ENCODE data around the gene NAA38. TPM values are rescaled to one million over a fixed set of nuclear protein-coding genes. Genes with fewer than 3 reads are reported as not detected.

Gene NAA38, protein sequence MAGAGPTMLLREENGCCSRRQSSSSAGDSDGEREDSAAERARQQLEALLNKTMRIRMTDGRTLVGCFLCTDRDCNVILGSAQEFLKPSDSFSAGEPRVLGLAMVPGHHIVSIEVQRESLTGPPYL
- 10 to 100 TPM; 27.2 to 43.0 (median 30.8) TPM for total RNA-seq
- long read RNA-seq, transcript NAA38-205 (3 exons, 852 nt), result minor isoform, 20 of 66 reads
- long read RNA-seq, transcript NAA38-206 (2 exons, 424 nt), result minor isoform, 9 of 66 reads
- long read RNA-seq, transcript NAA38-201 (2 exons, 999 nt), result major isoform, 36 of 66 reads
- long read RNA-seq, partial matches to known transcripts, result 0 of 66 reads
- long read RNA-seq, other reads (novel, unspliced or antisense), result 0 of 66 reads

DNA sequence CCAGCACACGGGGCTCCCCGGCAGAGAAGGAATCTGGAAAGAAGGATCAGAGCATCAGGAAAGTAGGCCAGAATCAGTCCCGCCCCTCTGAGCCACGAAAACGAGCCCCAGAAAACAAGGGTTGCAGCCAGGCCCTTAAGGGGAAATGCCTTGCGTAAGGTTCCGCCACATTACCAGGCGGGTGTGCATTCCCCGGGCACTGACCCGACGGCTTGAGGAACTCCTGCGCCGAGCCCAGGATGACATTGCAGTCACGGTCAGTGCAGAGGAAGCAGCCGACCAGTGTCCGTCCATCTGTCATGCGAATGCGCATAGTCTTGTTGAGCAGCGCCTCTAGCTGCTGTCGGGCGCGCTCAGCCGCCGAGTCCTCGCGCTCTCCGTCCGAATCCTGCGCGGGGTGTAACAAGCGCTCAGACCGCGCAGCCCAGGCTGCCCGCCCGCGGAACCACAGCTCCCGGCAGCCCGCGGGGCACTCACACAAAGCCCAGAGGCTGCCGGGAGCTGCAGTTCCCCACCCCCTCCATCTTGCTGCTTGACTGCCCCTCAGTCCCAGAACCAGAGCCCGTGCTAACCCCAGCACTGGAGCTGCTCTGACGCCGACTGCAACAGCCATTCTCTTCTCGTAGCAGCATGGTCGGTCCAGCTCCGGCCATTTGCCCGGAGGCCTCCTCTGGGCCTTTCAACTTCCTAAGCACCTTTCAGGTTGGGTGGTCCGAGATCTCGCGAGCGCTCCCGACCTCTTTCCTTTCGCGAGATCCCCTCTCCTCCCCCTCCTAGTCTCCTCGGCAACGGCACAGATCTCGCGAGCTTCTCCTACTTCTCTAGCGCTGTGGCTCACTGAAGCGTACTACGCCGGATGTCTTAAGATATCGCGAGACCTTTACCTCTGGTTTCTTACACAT, at the start of gene NAA38:
Gene NAA38, minus strand, starts transcription at position 749 of the 902 bp plus-strand sequence. Its CDS starts 96 bp downstream, at position 653.
- H3K36me3 ChIP-seq, result peaks cover 0 to 20% (median 7%) of the 10 kb centered on the region in 4 donors
- intact Hi-C loops (cut with DNase I), result no loop called here
- peak; percentile 96 to 98 (median 97) for DNase-seq
- H3K27ac ChIP-seq, result peak within 1 kb of the TSS; percentile 73 to 84 (median 84)
- H3K4me3 ChIP-seq, result peak within 1 kb of the TSS; percentile 72 to 97 (median 86)
- peak; percentile 70 for TF ChIP-seq POLR2A (IDR thresholded peaks at IDR 0.05)
- TF ChIP-seq, protein P1, sequence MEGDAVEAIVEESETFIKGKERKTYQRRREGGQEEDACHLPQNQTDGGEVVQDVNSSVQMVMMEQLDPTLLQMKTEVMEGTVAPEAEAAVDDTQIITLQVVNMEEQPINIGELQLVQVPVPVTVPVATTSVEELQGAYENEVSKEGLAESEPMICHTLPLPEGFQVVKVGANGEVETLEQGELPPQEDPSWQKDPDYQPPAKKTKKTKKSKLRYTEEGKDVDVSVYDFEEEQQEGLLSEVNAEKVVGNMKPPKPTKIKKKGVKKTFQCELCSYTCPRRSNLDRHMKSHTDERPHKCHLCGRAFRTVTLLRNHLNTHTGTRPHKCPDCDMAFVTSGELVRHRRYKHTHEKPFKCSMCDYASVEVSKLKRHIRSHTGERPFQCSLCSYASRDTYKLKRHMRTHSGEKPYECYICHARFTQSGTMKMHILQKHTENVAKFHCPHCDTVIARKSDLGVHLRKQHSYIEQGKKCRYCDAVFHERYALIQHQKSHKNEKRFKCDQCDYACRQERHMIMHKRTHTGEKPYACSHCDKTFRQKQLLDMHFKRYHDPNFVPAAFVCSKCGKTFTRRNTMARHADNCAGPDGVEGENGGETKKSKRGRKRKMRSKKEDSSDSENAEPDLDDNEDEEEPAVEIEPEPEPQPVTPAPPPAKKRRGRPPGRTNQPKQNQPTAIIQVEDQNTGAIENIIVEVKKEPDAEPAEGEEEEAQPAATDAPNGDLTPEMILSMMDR (IDR thresholded peaks at IDR 0.05), result peak; percentile 30 to 54 (median 44)
- ATAC-seq, result peak; percentile 82 to 87 (median 86)
- no peaks in the 10 kb centered on the region for H3K9me3 ChIP-seq
- H3K4me1 ChIP-seq, result peaks cover 0 to 22% (median 7%) of the 10 kb centered on the region in 4 donors
- WGBS (ENCODE audit: insufficient coverage, low coverage, low lambda C conversion rate, missing lambda C conversion rate), result under 1% methylated on average over 32 of the region's 64 CpGs
- no peaks in the 10 kb centered on the region for H3K27me3 ChIP-seq

DNA sequence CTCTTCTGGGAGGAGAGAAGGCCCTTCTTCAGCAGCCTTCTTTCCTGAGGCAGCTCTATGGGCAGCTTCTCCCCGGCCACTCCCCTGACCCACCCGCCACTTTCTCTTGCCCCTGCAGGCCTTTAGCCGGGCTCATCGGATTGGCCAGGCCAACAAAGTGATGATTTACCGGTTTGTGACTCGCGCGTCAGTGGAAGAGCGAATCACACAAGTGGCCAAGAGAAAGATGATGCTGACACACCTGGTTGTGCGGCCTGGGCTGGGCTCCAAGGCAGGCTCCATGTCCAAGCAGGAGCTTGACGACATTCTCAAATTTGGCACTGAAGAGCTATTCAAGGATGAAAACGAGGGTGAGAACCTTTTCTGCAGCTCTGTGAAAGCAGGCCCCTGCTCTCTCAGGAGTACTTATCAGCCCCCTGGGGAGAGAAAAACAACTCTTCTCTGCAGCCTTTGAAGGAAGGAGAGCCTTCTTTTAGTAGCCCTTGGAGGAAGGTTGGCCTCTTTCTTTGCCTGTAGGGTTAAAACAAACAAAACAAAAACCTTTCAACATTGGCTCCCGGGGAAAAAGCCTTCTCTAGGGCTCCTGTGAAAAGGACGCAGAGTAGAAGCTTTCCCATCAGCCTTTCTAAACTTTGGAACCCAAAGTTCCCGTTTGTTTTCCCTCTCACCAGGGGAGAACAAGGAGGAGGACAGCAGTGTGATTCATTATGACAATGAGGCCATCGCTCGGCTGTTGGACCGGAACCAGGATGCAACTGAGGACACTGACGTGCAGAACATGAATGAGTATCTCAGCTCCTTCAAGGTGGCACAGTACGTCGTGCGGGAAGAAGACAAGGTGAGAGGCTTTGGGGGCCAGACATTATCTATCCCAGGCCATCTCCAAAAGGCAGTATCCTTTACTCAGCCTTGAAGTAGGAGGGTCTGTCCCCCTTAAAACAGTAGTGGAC, 46.1 kb upstream of the NAA38 start:
- H3K9me3 ChIP-seq, result no peaks in the 10 kb centered on the region
- no peak overlapping the region for H3K27ac ChIP-seq
- no peak for ATAC-seq
- no peak for TF ChIP-seq POLR2A (IDR thresholded peaks at IDR 0.05)
- TF ChIP-seq, protein P1 (IDR thresholded peaks at IDR 0.05), result no peak
- H3K4me1 ChIP-seq, result no peaks in the 10 kb centered on the region
- H3K36me3 ChIP-seq, result peaks cover 0 to 4% (median 0%) of the 10 kb centered on the region in 4 donors
- 84% methylated on average over 17 of the region's 22 CpGs for WGBS (ENCODE audit: insufficient coverage, low coverage, low lambda C conversion rate, missing lambda C conversion rate)
- intact Hi-C loops (cut with DNase I), result loop anchor here in 1 of 2 donors (10.0 kb wide), 2 partner anchors 79 to 141 kb away; no protein-coding TSS in a partner anchor
- H3K4me3 ChIP-seq, result no peak overlapping the region
- no peaks in the 10 kb centered on the region for H3K27me3 ChIP-seq
- no peak for DNase-seq

DNA sequence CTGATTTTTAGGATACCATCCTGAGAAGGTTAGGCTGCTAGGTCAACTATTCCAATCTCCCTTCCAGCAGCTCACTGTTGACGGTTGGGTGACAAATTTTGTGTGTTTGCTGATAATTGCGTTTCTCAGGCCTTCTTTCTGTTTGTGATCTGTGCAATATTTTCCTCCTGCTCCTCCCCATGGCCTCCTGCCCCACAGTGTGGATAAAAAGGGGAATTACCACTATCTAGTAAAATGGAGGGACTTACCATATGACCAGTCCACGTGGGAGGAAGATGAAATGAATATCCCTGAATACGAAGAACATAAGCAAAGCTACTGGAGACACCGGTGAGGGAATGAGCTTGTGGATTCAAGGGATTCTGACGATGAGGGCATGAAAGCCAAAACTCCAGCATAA, 40.4 kb upstream of the NAA38 start:
- Histone ChIP-seq H3K27ac (no peak overlapping the region), H3K36me3 (peaks cover 0 to 17% (median 2%) of the 10 kb centered on the region in 4 donors), H3K9me3 (no peaks in the 10 kb centered on the region), H3K4me1 (peaks cover 0 to 6% (median 0%) of the 10 kb centered on the region in 4 donors), H3K4me3 (no peak overlapping the region), H3K27me3 (no peaks in the 10 kb centered on the region)
- ATAC-seq, result peak; percentile 88 to 98 (median 94)
- peak in 1 of 3 donors; percentile 53 for DNase-seq
- 13% methylated on average over 6 of the region's 6 CpGs for WGBS (ENCODE audit: insufficient coverage, low coverage, low lambda C conversion rate, missing lambda C conversion rate)
- TF ChIP-seq POLR2A (IDR thresholded peaks at IDR 0.05), result no peak
- TF ChIP-seq, protein P1 (IDR thresholded peaks at IDR 0.05), result peak; percentile 65 to 90 (median 70)
- intact Hi-C loops (cut with DNase I), result loop anchor here in 1 of 2 donors (5.0 kb wide), 1 partner anchor 35 kb away; no protein-coding TSS in a partner anchor

Data from right lobe of liver (tissue), 6 donors.